Activated CD8-positive, alpha-beta memory T cell treated with anti-CD3 and anti-CD28 coated beads, Interleukin-2, amount 50 U/mL, for 24 hours (primary cell): ENCODE results near the gene NPTX1.

ENCODE experiments used
- DNase-seq: peaks from one replicate; pipeline ENCODE4 v3.0.0-alpha.2; 2020; ENCODE audit errors: extremely low read depth

The NPTX1 gene

GRCh38 chr17:80503031-80503430 lies 26.6 kb upstream of the NPTX1 start:
- no peak for DNase-seq

- DNase-seq: no peak
These were observed 26.1 kb upstream of the NPTX1 start for GRCh38 chr17:80502578-80502877.

DNA sequence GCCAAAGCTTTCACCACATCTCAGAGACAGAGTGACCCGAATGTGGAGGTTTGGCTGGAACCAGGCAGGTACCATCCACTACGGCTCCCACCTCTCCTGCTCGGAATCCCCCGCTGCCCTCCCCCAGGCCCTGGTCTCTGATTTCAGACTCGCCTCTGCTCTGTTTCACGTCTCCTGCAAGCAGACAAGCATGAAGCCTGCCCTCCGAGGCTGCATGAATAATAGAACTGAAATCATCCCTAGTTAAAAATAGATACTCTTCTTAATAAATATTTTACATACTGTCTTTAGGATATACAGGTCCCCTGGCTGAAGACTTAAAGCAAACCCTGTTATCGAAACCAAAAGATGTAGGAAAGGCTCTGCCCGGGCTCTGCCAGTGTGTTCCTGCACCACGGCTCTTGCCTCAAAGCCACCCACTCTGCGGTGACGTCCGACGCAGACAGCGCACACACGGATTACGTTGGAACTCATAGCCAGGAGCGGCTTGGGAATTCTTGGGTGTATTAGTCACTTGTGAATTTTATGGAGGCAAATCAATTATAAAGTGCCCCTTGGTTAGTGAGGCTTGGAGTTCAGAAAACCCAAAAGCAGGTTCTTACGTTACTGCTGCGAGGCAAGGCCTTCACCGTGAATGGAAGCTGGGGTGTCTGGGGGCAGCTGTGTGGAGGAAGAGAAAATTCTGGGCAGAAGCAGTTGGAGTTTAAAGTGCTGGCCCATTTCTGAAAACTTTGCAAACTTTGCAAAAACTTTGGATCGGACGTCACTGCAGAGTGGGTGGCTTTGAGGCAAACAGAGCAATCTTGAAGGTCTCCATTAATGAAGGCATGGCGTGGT lies 25.6 kb upstream of the NPTX1 start:
- no peak for DNase-seq

DNA sequence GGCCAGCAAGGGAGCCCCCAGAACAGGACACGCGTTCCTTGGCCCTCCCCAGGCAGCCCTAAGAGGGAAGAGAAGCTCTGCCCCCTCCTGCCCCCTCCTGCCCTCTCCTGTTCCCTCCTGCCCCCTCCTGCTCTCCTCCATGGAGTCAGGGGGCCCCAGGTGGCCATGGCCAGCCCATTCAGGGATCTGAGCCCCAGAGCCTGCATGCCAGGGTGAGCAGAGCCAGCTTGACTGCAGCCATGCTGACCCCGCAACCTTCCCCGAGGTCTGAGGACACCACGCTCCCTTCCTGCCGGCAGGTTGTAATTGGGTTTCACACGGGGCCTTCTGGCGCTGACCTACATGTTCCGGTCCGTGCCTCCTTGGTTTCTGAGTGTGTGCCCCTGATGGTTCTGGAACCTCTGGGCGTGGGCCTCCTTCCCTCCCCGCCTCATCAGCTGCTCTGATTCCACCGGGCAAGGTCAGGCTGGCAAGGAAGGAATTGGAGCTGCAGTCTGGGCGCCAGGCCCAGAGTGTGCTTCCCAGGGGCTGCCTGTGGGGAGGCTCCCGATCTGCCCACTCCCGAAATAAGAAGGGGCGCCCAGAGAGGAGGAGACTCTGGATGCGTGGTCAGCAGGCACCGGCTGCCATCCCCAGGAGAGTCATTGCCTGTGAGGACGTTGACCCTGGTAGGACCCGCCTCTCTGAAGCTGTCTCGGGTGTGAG lies 23.7 kb upstream of the NPTX1 start:
- DNase-seq: no peak

- no peak for DNase-seq
These were observed 23.2 kb upstream of the NPTX1 start for GRCh38 chr17:80499560-80499959.

DNA sequence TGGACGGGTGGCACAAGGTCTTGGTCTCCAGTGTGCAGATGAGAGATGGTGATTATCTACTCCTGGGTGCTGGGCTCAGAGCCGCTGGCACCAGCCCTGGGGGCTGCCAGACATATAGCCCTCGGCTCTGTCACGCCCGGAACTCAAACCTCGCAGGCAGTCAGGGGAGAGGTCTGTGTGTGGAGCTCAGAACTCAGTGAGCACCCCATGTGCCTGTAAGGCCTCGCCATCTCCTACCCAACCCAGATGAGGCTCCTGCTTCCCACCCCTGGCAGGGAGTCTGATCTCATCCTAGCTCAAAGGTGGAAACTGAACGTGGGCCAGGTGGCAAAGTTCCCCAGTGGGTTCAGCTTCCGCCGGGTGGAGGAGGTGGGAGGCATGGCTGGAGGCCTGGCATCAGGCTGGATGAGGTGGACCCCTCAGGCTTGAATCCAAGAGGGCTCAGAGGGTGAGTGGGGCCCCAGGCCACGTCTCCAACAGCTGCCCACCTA lies 22.6 kb upstream of the NPTX1 start:
- DNase-seq: no peak

DNA sequence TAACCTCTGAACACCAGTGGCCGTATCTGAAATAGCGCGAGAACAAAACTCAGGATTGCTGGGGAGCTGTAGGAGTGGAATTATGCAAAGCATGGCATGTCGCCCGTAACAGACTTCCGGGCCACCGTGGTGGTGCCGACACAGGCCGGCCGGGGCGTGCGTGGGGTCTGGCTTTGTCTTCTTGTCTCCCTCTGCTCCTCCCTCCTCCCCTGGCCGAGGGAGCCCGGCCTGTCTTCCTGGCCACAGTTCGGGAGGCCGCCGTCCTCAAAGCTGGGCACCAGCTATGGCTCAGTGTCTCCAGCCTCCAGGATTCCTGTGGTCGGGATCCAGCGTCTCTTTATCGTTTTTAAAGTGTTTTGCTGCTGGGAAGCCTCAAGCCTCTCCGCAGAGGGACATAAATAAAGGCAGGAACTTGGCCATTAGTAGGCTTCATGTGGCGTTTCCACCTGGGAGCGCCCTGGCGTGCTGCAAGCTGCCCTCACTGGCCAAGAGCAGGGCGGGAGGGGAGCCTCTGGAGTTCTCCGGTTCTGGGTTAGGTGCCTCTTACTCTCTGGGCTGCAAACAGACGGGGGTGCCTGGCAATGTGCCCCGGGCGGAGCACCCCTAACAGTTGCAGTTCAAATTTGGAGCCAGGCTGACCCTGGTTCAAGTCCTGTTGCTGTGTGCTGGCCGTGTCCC lies 22.0 kb upstream of the NPTX1 start:
- no peak for DNase-seq

GRCh38 chr17:80497726-80498241 lies 21.4 kb upstream of the NPTX1 start:
- no peak for DNase-seq

DNA sequence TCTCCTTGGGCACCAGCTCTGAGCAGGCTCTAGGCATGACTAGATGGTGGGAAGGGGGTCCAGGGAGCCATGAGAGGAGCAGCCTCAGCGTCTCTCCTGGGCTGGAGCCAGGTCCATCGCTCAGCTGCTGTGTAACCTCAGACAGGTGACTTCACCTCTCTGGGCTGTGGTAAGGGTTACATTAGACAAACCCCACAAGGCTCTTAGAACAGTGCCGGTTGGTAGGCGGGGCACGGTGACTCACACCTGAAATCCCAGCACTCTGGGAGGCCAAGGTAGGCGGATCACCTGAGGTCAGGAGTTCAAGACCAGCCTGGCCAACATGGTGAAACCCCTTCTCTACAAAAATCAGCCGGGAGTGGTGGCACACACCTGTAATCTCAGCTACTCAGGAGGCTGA lies 18.1 kb upstream of the NPTX1 start:
- no peak for DNase-seq

GRCh38 chr17:80492343-80493136 lies 16.1 kb upstream of the NPTX1 start:
- no peak for DNase-seq

DNA sequence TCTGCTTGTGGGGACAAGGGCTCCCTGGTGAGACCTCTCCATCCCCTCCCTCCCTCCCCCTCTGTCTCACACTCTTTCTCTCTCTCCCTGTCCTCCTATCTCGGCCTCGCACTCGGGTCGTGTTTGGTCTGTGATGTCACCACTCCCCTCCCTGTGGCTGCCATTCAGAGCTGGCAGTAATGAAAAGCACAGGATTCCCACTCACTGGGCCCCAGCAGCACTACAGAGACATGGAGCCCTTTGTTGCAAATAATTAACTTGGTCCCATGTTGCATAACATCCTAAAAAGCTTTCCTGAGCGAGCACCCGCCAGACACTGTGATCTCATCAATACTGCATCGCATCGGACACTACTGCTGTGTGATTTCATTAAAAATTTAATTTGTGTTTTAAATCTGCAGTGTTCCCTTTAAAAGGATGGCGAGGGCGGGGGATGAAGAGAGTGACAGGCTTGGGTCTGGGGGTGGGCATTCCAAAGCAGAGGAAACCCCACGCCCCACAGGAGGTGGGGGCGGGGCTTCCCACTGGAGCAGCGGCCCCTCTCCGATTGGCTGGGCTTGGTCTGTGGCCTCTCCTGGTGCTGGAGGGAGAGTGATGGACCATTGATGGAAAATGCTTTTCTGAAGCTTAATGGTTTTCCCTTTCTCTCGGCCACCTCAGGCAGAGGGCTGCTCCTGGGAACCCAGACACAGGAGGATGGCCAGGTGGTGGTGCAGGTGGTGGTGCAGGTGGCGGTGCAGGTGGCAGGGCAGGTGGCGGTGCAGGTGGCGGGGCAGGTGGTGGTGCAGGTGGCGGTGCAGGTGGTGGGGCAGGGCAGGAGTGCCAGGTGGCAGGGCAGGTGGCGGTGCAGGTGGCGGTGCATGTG lies 15.3 kb upstream of the NPTX1 start:
- no peak for DNase-seq

DNA sequence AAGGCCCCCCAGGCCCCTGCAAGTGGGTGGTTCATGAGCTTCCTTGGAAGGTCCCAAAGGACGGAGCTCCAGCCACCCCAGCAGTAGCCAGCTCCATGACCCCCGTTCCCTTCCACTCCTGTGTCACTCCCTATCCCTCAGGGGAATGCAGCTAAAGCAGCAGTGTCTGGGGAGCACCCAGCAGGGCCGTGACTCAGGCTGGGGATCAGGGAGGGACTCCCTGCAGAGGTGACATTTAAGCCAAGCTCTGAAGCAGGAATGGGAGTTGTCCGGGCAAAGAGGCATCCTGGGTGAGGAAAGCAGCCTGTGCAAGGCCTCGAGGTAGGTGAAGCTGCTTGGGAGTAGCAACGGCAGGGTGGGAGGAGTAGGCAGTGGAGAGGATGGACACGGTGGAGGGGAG lies 11.1 kb upstream of the NPTX1 start:
- DNase-seq: no peak

GRCh38 chr17:80486692-80487091 lies 10.3 kb upstream of the NPTX1 start:
- no peak for DNase-seq

GRCh38 chr17:80485846-80486245 lies 9.4 kb upstream of the NPTX1 start:
- no peak for DNase-seq

GRCh38 chr17:80482555-80483308 lies 6.3 kb upstream of the NPTX1 start:
- DNase-seq: no peak

GRCh38 chr17:80482058-80482318 lies 5.6 kb upstream of the NPTX1 start:
- DNase-seq: no peak

DNA sequence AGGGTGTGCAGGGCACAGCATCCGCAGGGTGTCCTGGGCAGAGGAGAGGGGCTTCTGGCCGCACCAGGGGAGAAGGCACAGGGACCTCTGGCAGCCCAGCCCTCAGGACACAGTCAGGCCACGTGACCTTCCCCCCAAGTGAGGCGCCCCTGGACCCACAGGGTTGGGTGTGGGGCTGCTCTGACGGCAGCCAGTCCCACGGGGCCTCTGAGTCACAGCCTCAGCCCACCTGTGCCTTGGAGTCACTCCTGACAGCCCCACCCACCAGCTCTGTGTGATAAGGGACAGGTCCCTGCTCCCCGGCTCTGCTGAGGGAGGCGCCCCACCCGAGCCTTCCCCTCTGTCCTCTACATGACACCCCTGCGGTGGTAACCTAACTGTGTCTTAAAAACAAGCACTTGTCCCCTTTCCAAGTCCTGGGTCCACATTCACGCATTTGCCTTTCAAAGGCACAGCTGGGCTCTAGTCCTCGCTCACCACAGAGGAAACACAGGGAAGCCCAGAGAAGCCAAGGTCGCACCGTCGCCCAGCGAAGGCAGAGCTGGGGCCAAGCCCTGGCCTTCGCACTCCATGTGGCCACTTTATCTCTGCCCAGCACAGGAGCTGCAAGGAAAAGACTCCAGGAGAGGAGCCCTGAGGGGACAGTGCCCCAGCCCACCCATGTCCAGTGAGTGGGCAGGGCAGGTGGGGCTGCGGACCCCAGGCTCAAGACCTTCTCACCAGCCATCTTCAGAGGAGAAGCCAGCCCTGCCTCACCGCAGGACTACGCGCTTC lies 5.1 kb upstream of the NPTX1 start:
- no peak for DNase-seq

GRCh38 chr17:80480248-80480647 lies 3.8 kb upstream of the NPTX1 start:
- no peak for DNase-seq

GRCh38 chr17:80479246-80479566 lies 2.8 kb upstream of the NPTX1 start:
- no peak for DNase-seq
